Loucy (cell line): ENCODE data around the gene TMEM247.

Source experiments
- CTCF ChIP-seq: fragments of 200-600 bp; sonication (generic); conservative IDR thresholded peaks from 2 replicates; pipeline ENCODE4 v1.5.1; 2014; ENCODE audit warnings: mild to moderate bottlenecking, antibody characterized with exemption, low read length
- EZH2phosphoT487 ChIP-seq: fragments of 200-600 bp; IDR thresholded peaks from 2 replicates; pipeline ENCODE4 v1.6.1; 2018; ENCODE audit warnings: antibody characterized with exemption, mild to moderate bottlenecking, moderate library complexity, borderline replicate concordance

DNA sequence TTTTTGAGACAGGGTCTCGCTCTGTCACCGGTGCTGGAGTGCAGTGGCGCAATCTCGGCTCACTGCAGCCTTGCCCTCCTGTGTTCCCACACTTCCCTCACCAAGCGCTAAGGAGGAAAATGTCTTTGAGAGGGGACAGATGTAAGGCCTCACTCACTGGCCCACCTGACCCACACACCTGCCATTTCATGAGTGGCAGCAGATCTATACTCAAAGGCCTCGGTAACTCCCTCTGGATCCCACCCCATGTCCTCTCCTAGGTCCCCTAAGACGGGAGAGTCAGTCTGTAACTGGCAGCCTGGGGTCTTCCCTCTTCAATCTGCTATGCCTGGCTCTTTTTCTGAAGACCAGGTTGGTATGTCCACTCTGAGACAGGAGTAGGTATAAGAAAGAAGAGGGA, 12.9 kb downstream of the TMEM247 start:
- no peak for TF ChIP-seq CTCF
- TF ChIP-seq EZH2phosphoT487 = no peak
